SU-DHL-6 (cell line): ENCODE data around the gene STX8.

Experiments used
- CTCF ChIP-seq: fragments of 200-600 bp; sonication (generic); IDR thresholded peaks from one replicate; pipeline ENCODE4 v1.5.1; 2017; ENCODE audit warnings: antibody characterized with exemption, mild to moderate bottlenecking, low read length, moderate library complexity; ENCODE audit not compliant: insufficient read depth, poor library complexity, severe bottlenecking
- EZH2phosphoT487 ChIP-seq: fragments of 200-600 bp; sonication (generic), shearing (Covaris generic); conservative IDR thresholded peaks from 2 replicates; pipeline ENCODE4 v1.6.1; 2018; ENCODE audit warnings: mild to moderate bottlenecking, antibody characterized with exemption, low read length, moderate library complexity, mixed read lengths

GRCh38 chr17:9445424-9445823, 130.2 kb downstream of the STX8 start:
- TF ChIP-seq CTCF (no peak), EZH2phosphoT487 (no peak)
